ENCODE measurements around the gene COPS2. TPM values are rescaled to one million over a fixed set of nuclear protein-coding genes. Genes with fewer than 3 reads are reported as not detected.
"Not testable (repeated sequence)": the region's sequence is repeated elsewhere in the genome, so short reads cannot be mapped to it uniquely, and the experiment has no call there.

COPS2 gene
- total RNA-seq (100 to 1,000 TPM in 1 of 2 donors, 10 to 100 TPM in 1; 95.8 to 107 TPM), total RNA-seq (87.4 to 158 reads per million in 2 donors)

- DNase-seq, result peak; percentile 75 to 86 (median 85)
- peak; percentile 95 for ATAC-seq
- Mint-ChIP-seq H3K4me1 (peaks cover 31% of the 10 kb centered on the region), H3K27ac (peak within 1 kb of the TSS; percentile 97), H3K4me3 (peak within 1 kb of the TSS; percentile 99), H3K27me3 (no peaks in the 10 kb centered on the region), H3K36me3 (ENCODE audit: low read depth) (no peaks in the 10 kb centered on the region)
- no peaks in the 10 kb centered on the region for H3K9me3 ChIP-seq (ENCODE audit: control insufficient read depth, low read length, poor library complexity, severe bottlenecking)
Observed at GRCh38 chr15:49155110-49155833, at the start of gene COPS2. TSS of gene COPS2 (minus strand) at chr15:49155599. CDS start at chr15:49155578, 21 bp downstream.

- no peaks in the 10 kb centered on the region for H3K9me3 ChIP-seq (ENCODE audit: control insufficient read depth, low read length, poor library complexity, severe bottlenecking)
- Mint-ChIP-seq H3K4me3 (no peak overlapping the region), H3K27ac (no peak overlapping the region), H3K4me1 (peaks cover 26% of the 10 kb centered on the region), H3K36me3 (ENCODE audit: low read depth) (peaks cover 3% of the 10 kb centered on the region), H3K27me3 (no peaks in the 10 kb centered on the region)
- ATAC-seq (no peak), DNase-seq (no peak)
Observed at GRCh38 chr15:49200347-49200746, 44.9 kb upstream of the COPS2 start.

- Mint-ChIP-seq H3K36me3 (ENCODE audit: low read depth) (peaks cover 3% of the 10 kb centered on the region), H3K27me3 (no peaks in the 10 kb centered on the region), H3K4me1 (peaks cover 28% of the 10 kb centered on the region), H3K27ac (peak overlapping the region; percentile 3), H3K4me3 (no peak overlapping the region)
- ATAC-seq, result no peak
- no peak for DNase-seq
- H3K9me3 ChIP-seq (ENCODE audit: control insufficient read depth, low read length, poor library complexity, severe bottlenecking), result no peaks in the 10 kb centered on the region
Observed at GRCh38 chr15:49199666-49200065, 44.3 kb upstream of the COPS2 start.

GRCh38 chr15:49196856-49197255, 41.5 kb upstream of the COPS2 start:
- Mint-ChIP-seq H3K36me3 (ENCODE audit: low read depth) (no peaks in the 10 kb centered on the region), H3K27ac (peak overlapping the region; percentile 45), H3K27me3 (no peaks in the 10 kb centered on the region), H3K4me1 (peaks cover 30% of the 10 kb centered on the region), H3K4me3 (no peak overlapping the region)
- no peak for ATAC-seq
- DNase-seq, result no peak
- no peaks in the 10 kb centered on the region for H3K9me3 ChIP-seq (ENCODE audit: control insufficient read depth, low read length, poor library complexity, severe bottlenecking)

GRCh38 chr15:49191892-49192291, 36.5 kb upstream of the COPS2 start:
- no peaks in the 10 kb centered on the region for H3K9me3 ChIP-seq (ENCODE audit: control insufficient read depth, low read length, poor library complexity, severe bottlenecking)
- no peaks in the 10 kb centered on the region for H3K27me3 Mint-ChIP-seq
- no peak overlapping the region for H3K27ac Mint-ChIP-seq
- ATAC-seq (no peak), DNase-seq (no peak)
- peaks cover 20% of the 10 kb centered on the region for H3K4me1 Mint-ChIP-seq
- no peak overlapping the region for H3K4me3 Mint-ChIP-seq
- no peaks in the 10 kb centered on the region for H3K36me3 Mint-ChIP-seq (ENCODE audit: low read depth)

GRCh38 chr15:49190586-49190985, 35.2 kb upstream of the COPS2 start:
- no peaks in the 10 kb centered on the region for H3K9me3 ChIP-seq (ENCODE audit: control insufficient read depth, low read length, poor library complexity, severe bottlenecking)
- DNase-seq (no peak), ATAC-seq (no peak)
- Mint-ChIP-seq H3K27me3 (no peaks in the 10 kb centered on the region), H3K36me3 (ENCODE audit: low read depth) (no peaks in the 10 kb centered on the region), H3K4me1 (peaks cover 19% of the 10 kb centered on the region), H3K4me3 (no peak overlapping the region), H3K27ac (no peak overlapping the region)

- ATAC-seq (no peak), DNase-seq (no peak)
- Mint-ChIP-seq H3K4me3 (no peak overlapping the region), H3K4me1 (peaks cover 22% of the 10 kb centered on the region), H3K27ac (no peak overlapping the region), H3K36me3 (ENCODE audit: low read depth) (no peaks in the 10 kb centered on the region), H3K27me3 (no peaks in the 10 kb centered on the region)
- H3K9me3 ChIP-seq (ENCODE audit: control insufficient read depth, low read length, poor library complexity, severe bottlenecking), result no peaks in the 10 kb centered on the region
Observed at GRCh38 chr15:49189631-49190030, 34.2 kb upstream of the COPS2 start.

GRCh38 chr15:49188933-49189332, 33.5 kb upstream of the COPS2 start:
- no peak for ATAC-seq
- Mint-ChIP-seq H3K4me1 (peaks cover 28% of the 10 kb centered on the region), H3K4me3 (no peak overlapping the region), H3K36me3 (ENCODE audit: low read depth) (peaks cover 2% of the 10 kb centered on the region), H3K27ac (no peak overlapping the region), H3K27me3 (no peaks in the 10 kb centered on the region)
- DNase-seq, result no peak
- H3K9me3 ChIP-seq (ENCODE audit: control insufficient read depth, low read length, poor library complexity, severe bottlenecking), result no peaks in the 10 kb centered on the region

- Mint-ChIP-seq H3K36me3 (ENCODE audit: low read depth) (peaks cover 4% of the 10 kb centered on the region), H3K27ac (no peak overlapping the region), H3K27me3 (no peaks in the 10 kb centered on the region), H3K4me1 (peaks cover 34% of the 10 kb centered on the region), H3K4me3 (no peak overlapping the region)
- DNase-seq (no peak), ATAC-seq (no peak)
- H3K9me3 ChIP-seq (ENCODE audit: control insufficient read depth, low read length, poor library complexity, severe bottlenecking), result no peaks in the 10 kb centered on the region
Observed at GRCh38 chr15:49187549-49188245, 32.3 kb upstream of the COPS2 start.

- H3K4me1 Mint-ChIP-seq, result peaks cover 28% of the 10 kb centered on the region
- H3K27ac Mint-ChIP-seq, result no peak overlapping the region
- no peak for DNase-seq
- H3K4me3 Mint-ChIP-seq, result no peak overlapping the region
- no peak for ATAC-seq
- no peaks in the 10 kb centered on the region for H3K9me3 ChIP-seq (ENCODE audit: control insufficient read depth, low read length, poor library complexity, severe bottlenecking)
- H3K36me3 Mint-ChIP-seq (ENCODE audit: low read depth), result peaks cover 8% of the 10 kb centered on the region
- H3K27me3 Mint-ChIP-seq, result no peaks in the 10 kb centered on the region
Observed at GRCh38 chr15:49185473-49185872, 30.1 kb upstream of the COPS2 start.

- ATAC-seq, H3K4me3 Mint-ChIP-seq: not testable (repeated sequence)
- H3K4me1 Mint-ChIP-seq, result peaks cover 31% of the 10 kb centered on the region
Observed at GRCh38 chr15:49183741-49184140, 28.3 kb upstream of the COPS2 start.

GRCh38 chr15:49182128-49182527, 26.7 kb upstream of the COPS2 start:
- H3K9me3 ChIP-seq (ENCODE audit: control insufficient read depth, low read length, poor library complexity, severe bottlenecking), result no peaks in the 10 kb centered on the region
- no peak for ATAC-seq
- Mint-ChIP-seq H3K4me3 (no peak overlapping the region), H3K4me1 (peaks cover 29% of the 10 kb centered on the region), H3K36me3 (ENCODE audit: low read depth) (peaks cover 8% of the 10 kb centered on the region), H3K27me3 (no peaks in the 10 kb centered on the region), H3K27ac (no peak overlapping the region)
- no peak for DNase-seq

More at GRCh38 chr15:49183741-49184140, 28.3 kb upstream of the COPS2 start:
- not testable (repeated sequence) for DNase-seq; H3K36me3 Mint-ChIP-seq (ENCODE audit: low read depth); H3K9me3 ChIP-seq (ENCODE audit: control insufficient read depth, low read length, poor library complexity, severe bottlenecking); H3K27ac Mint-ChIP-seq; H3K27me3 Mint-ChIP-seq

- peaks cover 29% of the 10 kb centered on the region for H3K4me1 Mint-ChIP-seq
- ATAC-seq, result no peak
- DNase-seq, result no peak
- H3K36me3 Mint-ChIP-seq (ENCODE audit: low read depth), result peaks cover 8% of the 10 kb centered on the region
- no peak overlapping the region for H3K27ac Mint-ChIP-seq
- H3K27me3 Mint-ChIP-seq, result no peaks in the 10 kb centered on the region
- no peak overlapping the region for H3K4me3 Mint-ChIP-seq
- no peaks in the 10 kb centered on the region for H3K9me3 ChIP-seq (ENCODE audit: control insufficient read depth, low read length, poor library complexity, severe bottlenecking)
Observed at GRCh38 chr15:49179433-49180190, 24.2 kb upstream of the COPS2 start.
